Parathyroid adenoma (tissue), 2 donors: ENCODE data around the gene ZNF672.

Experiments
- H2AFZ ChIP-seq: fragments of 300-600 bp; sonication (generic); one replicate; pipeline ENCODE4 v1.7.0; 2017; ENCODE audit warnings: antibody characterized with exemption, mild to moderate bottlenecking
- H3K27ac ChIP-seq: fragments of 300-600 bp; sonication (generic); one replicate; pipeline ENCODE4 v1.7.0; 2017
- H3K27me3 ChIP-seq: fragments of 300-600 bp; sonication (generic); one replicate; pipeline ENCODE4 v1.7.0; 2017; ENCODE audit warnings: low read length; ENCODE audit not compliant: control insufficient read depth, insufficient read depth
- H3K36me3 ChIP-seq: fragments of 300-600 bp; sonication (generic); one replicate; pipeline ENCODE4 v1.7.0; 2017; ENCODE audit warnings: low read length; ENCODE audit not compliant: control insufficient read depth, insufficient read depth
- H3K4me1 ChIP-seq: fragments of 300-600 bp; sonication (generic); one replicate; pipeline ENCODE4 v1.7.0; 2017; ENCODE audit warnings: control low read depth
- H3K4me2 ChIP-seq: fragments of 300-600 bp; sonication (generic); one replicate; pipeline ENCODE4 v1.7.0; 2017; ENCODE audit warnings: low read length
- H3K4me3 ChIP-seq: fragments of 300-600 bp; sonication (generic); one replicate; pipeline ENCODE4 v1.7.0; 2017; ENCODE audit warnings: low read depth, low read length
- H3K79me2 ChIP-seq: fragments of 300-600 bp; sonication (generic); one replicate; pipeline ENCODE4 v1.7.0; 2017; ENCODE audit warnings: control low read depth
- H3K9ac ChIP-seq: fragments of 300-600 bp; sonication (generic); one replicate; pipeline ENCODE4 v1.7.0; 2017; ENCODE audit warnings: mild to moderate bottlenecking
- H3K9me3 ChIP-seq: fragments of 300-600 bp; sonication (generic); one replicate; pipeline ENCODE4 v1.7.0; 2017; ENCODE audit warnings: low read length; ENCODE audit not compliant: control insufficient read depth
- CTCF ChIP-seq: fragments of 300-600 bp; sonication (generic); IDR thresholded peaks from one replicate; pipeline ENCODE4 v1.7.0; 2017; ENCODE audit warnings: antibody characterized with exemption, mild to moderate bottlenecking
- donor health status: primary hyperparathyroidism.

Gene ZNF672

GRCh38 chr1:248849152-248849551 is 11.1 kb downstream of the ZNF672 start:
- H3K27me3 ChIP-seq = no peaks in the 10 kb centered on the region
- no peak for TF ChIP-seq CTCF
- no peak overlapping the region for H2AFZ ChIP-seq
- H3K9ac ChIP-seq = no peak overlapping the region
- H3K9me3 ChIP-seq = no peaks in the 10 kb centered on the region
- no peaks in the 10 kb centered on the region for H3K4me1 ChIP-seq
- no peaks in the 10 kb centered on the region for H3K36me3 ChIP-seq
- no peak overlapping the region for H3K4me3 ChIP-seq
- H3K79me2 ChIP-seq = no peaks in the 10 kb centered on the region
- no peak overlapping the region for H3K4me2 ChIP-seq
- no peak overlapping the region for H3K27ac ChIP-seq

- TF ChIP-seq CTCF = no peak
- no peaks in the 10 kb centered on the region for H3K4me1 ChIP-seq
- no peak overlapping the region for H3K9ac ChIP-seq
- no peak overlapping the region for H3K27ac ChIP-seq
- H3K4me3 ChIP-seq = no peak overlapping the region
- no peak overlapping the region for H3K4me2 ChIP-seq
- no peak overlapping the region for H2AFZ ChIP-seq
- no peaks in the 10 kb centered on the region for H3K27me3 ChIP-seq
- no peaks in the 10 kb centered on the region for H3K9me3 ChIP-seq
- no peaks in the 10 kb centered on the region for H3K79me2 ChIP-seq
- H3K36me3 ChIP-seq = no peaks in the 10 kb centered on the region
Observed at GRCh38 chr1:248849637-248850036, 11.6 kb downstream of the ZNF672 start.

- Histone ChIP-seq H3K36me3 (no peaks in the 10 kb centered on the region), H3K4me1 (no peaks in the 10 kb centered on the region), H3K9me3 (no peaks in the 10 kb centered on the region), H3K4me2 (no peak overlapping the region), H3K27me3 (no peaks in the 10 kb centered on the region), H3K4me3 (no peak overlapping the region), H3K9ac (no peak overlapping the region), H3K27ac (no peak overlapping the region), H3K79me2 (no peaks in the 10 kb centered on the region), H2AFZ (no peak overlapping the region)
- TF ChIP-seq CTCF = no peak
Observed at GRCh38 chr1:248850124-248850523, 12.1 kb downstream of the ZNF672 start.

GRCh38 chr1:248850536-248851251 is 12.7 kb downstream of the ZNF672 start:
- Histone ChIP-seq H3K4me1 (no peaks in the 10 kb centered on the region), H3K27ac (no peak overlapping the region), H3K9me3 (no peaks in the 10 kb centered on the region), H3K27me3 (no peaks in the 10 kb centered on the region), H3K36me3 (no peaks in the 10 kb centered on the region), H2AFZ (no peak overlapping the region), H3K79me2 (no peaks in the 10 kb centered on the region), H3K4me2 (no peak overlapping the region), H3K9ac (no peak overlapping the region), H3K4me3 (no peak overlapping the region)
- no peak for TF ChIP-seq CTCF

- Histone ChIP-seq H3K27ac (no peak overlapping the region), H2AFZ (no peak overlapping the region), H3K27me3 (no peaks in the 10 kb centered on the region), H3K4me1 (no peaks in the 10 kb centered on the region), H3K4me2 (no peak overlapping the region), H3K4me3 (no peak overlapping the region), H3K36me3 (no peaks in the 10 kb centered on the region), H3K79me2 (no peaks in the 10 kb centered on the region), H3K9me3 (no peaks in the 10 kb centered on the region), H3K9ac (no peak overlapping the region)
- TF ChIP-seq CTCF = no peak
Observed at GRCh38 chr1:248851390-248851789, 13.4 kb downstream of the ZNF672 start.
